Medulla oblongata (tissue), 1 donor: ENCODE measurements around the gene ENDOG.

ENCODE experiments used
- DNase-seq: peaks from one replicate; pipeline ENCODE4 v3.0.0-alpha.2; 2015; ENCODE audit errors: extremely low spot score

The ENDOG gene

DNA sequence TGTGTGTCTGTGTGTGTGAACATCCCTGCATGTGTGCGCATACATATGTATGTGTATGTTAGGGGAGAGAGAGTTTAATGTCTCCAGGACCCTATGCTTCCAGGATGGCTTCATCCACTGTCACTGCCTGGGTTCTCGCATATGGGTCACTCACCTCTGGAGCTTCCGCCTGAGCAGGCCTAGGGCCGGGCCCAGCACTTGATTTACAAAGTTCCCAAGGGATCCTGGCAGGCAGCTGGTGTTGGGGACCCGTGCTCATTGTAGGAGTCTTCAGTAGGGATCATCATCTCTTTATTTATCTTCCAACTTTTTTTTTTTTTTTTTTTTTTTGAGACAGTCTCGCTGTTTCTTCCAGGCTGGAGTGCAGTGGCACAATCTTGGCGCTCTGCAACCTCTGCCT is 18.2 kb upstream of the ENDOG start:
- no peak for DNase-seq

DNA sequence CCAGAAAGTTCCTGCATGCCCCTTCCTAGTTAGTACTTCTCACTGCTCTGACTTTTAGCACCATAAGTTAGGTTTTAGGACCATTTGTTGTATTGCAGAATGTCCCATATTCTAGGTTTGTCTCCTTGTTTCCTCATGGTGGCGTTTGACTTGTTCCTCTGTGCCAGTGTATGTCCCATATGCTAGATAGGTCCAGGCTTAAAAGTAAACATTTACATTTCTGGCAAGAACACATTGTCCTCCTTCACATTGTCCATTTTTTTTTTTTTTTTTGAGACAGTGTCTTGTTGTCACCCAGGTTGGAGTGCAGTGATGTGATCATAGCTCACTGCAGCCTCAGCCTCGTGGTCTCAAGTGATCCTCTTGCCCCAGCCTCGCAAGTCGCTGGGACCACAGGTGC is 15.8 kb upstream of the ENDOG start:
- DNase-seq = no peak

DNA sequence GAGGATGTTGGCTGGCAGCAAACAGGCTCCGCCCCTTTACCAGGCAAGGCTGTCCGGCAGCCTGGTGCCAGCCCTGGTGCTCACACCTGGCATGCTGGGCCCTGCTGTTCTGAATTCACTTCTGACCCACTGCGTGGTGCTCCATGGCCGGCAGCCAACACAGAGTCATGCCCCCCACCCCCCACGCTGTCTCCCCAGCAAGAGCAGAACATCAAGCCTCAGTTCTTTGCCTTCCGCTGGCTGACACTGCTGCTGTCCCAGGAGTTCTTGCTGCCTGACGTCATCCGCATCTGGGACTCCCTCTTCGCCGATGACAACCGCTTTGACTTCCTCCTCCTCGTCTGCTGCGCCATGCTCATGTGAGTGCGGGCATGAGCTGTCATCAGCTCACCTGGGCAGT is 12.6 kb upstream of the ENDOG start:
- DNase-seq = peak; percentile 55

DNA sequence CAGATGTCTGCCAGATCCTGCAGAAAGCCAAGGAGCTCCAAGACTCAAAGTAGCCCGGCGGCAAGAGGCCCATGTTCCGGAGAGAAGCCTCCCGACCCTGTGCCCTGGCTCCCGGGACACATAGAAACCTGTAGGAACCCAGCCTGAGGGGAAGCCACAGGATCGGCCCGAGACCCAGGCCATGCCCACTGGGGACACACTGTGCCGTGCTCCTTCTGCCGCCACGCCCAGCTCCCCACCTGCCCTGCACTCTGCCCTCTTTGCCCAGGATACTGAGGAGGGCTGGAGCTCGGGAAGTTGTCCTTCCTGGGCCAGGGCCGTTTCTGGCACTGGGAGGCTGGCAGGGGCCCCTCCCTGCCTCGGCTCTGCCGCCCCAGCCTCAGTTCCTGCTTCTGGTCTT is 10.5 kb upstream of the ENDOG start:
- DNase-seq = no peak

DNA sequence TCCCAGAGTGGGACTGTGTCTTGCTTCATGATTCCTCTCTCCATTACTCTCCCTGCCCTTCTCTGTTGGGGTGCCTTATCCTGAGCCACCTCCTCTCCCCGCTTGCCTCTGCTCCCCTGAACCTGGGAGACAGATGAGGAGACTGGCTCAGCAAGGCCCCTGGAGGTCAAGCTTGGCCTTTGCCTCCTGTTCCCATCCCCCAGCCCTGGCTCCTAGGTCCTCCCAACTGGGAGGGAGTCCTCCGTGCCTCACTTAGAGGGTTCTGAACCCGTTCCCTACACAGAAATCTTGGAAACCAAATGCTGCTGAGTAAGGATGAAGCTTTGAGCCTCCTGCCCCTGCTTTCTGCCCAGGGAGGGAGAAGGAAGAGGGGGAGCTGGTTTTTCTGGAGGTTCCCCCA is 9.8 kb upstream of the ENDOG start:
- DNase-seq = no peak

DNA sequence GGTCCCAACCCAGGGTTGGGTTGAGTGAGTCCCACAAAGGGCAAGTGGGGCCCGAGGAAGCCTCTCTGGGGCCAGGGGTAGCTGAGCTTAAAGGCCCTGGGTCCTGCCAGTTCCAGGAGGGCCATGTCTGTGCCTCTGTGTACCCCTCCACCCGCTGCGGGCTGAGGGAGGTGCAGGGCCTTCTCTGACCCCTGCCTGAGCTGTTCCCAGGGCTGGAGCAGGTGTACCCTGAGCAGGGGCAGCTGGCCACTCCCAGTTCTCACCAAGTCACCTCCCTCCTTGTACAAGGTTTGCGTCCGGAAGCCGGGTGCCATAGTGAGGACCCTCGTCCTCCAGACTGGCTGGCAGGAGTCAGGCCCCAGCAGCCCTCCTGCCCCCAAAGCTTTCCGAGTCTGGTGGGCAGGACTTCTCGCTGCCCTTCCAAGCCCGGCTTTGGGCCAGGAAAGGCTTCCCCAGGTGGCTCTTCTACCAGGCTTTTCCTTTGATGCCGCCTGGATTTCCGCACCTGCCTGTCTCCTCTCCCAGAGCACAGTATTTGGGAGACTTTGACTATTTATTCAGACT is 9.2 kb upstream of the ENDOG start:
- no peak for DNase-seq

DNA sequence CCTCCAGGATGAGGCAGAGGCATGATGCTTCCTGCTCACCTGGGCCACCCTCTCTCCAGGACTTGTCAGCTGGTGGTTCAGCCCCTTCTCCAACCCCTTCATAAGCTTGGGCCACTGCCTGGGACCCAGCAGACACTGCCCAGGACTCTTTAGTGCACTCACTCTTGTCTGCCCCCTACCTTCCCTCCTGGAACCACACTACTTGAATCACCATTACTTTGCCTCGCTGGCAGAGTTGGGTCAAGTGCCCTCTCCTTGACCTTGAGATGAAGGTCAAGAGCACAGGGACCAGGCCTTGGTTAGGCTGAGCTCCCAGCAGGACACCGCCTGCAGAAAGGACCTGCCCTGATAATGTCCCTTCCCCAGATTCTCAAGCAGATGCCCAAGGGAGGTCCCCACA is 8.5 kb upstream of the ENDOG start:
- DNase-seq = no peak

DNA sequence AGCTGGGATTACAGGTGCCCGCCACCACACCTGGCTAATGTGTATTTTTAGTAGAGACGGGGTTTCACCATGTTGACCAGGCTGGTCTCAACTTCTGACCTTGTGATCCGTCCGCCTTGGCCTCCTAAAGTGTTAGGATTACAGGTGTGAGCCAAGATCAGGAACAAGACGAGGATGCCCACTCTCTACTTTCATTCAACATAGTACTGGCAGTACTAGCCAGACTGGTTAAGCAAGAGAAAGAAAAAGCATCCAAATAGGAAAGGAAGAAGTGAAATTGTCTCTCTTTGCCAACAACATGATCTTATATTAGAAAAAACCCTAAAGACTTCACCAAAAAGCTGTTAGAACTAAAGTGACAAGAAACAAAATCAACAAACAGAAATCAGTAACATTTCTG is 7.4 kb upstream of the ENDOG start:
- no peak for DNase-seq

DNA sequence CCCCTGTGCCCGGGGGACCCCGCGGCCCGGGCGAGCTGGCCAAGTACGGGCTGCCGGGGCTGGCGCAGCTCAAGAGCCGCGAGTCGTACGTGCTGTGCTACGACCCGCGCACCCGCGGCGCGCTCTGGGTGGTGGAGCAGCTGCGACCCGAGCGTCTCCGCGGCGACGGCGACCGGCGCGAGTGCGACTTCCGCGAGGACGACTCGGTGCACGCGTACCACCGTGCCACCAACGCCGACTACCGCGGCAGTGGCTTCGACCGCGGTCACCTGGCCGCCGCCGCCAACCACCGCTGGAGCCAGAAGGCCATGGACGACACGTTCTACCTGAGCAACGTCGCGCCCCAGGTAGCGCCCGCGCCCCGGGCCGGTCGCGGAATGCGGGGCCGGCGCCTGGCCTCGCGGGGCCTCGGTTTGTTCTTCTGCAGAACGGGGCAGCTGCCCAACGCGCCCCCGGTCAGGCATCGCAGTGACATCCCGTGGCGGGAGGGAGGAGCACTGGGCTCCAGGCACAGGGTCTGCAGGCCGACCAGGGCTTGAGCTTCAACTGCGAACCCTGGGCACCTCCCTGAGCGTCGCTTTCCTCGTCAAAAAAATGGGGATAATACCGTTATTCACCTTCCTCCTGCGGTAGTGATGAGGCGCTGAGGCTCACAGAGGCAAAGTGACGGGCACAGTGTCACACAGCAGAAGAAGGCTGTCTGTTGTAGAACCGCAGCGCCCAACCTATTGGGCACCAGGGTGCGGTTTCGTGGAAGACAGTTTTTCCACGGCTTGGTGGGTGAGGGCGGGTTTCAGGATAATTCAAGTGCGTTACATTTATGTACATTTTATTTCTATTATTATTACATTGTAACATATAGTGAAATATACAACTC is 777 bp downstream of the ENDOG start:
- peak; percentile 10 for DNase-seq

DNA sequence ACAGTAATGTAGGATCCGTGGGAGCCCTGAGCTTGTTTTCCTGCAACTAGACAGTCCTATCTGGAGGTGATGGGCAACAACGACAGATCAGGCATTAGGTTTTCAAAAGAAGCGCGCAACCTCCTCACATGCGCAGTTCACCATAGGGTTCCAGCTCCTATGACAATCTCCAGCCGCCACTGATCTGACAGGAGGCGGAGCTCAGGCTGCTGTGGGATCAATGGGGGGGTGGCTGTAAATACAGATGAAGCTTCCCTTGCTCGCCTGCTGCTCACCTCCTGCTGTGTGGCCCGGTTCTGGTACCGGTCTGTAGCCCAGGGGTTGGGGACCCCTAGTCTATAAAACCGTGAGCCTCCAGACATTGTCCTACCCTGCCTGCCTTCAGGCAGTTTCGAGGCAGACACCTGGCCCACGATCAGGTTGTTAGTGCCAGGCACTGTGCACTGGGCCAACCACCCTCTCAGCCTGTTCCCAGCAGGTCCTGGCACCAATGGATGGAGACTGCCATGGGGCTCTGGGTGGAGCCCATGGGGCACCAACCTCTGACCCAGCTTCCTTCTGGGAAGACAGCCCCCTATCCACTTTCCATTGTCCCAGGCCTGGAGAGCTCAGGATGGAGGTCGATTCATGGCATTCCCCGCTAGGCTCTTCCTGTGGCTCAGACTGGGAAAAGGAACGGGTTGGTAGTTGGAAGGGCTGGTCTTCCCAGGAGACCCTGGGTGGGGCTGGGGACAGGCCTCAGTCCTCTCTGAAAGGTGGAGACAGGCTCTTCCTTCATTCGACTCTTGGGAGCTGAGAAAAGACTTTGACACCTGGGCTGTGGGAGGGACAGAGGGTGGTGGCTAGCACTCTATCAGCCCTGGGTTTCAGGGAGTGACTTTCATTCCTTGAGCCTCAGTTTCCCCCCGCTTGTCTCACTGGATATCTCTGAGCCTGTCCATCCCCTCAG is 1.7 kb downstream of the ENDOG start:
- no peak for DNase-seq

DNA sequence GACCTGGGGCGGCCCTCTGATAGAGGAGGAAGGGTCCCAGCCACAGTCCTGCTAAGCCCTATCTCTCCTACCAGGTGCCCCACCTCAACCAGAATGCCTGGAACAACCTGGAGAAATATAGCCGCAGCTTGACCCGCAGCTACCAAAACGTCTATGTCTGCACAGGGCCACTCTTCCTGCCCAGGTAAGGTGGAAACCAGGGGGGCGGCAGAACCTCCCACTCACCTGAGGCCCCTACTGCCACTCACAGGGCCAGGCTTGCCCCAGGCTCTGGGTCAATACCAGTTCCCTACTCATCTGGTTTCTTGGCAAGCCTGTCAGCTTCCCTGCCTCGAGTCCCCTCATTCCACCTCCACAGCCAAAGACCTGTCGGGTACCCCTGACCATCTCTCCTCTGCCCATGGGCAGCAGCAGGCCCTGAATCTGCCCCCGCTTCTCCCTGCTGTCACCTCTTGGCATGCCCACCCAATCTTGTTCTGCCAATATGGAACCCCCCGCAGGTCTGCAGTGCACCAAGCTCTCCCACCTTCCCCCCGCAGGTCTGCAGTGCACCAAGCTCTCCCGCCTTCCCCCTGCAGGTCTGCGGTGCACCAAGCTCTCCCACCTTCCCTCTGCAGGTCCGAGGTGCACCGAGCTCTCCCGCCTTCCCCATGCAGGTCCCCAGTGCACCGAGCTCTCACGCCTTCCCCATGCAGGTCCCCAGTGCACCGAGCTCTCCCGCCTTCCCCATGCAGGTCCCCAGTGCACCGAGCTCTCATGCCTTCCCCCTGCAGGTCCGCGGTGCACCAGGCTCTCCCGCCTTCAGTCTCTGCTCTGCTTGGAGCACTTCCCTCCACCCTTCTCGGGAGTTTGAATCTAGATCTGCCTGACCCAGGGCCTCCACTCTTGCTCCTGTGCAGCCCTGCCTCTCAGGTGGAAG is 2.6 kb downstream of the ENDOG start:
- no peak for DNase-seq

DNA sequence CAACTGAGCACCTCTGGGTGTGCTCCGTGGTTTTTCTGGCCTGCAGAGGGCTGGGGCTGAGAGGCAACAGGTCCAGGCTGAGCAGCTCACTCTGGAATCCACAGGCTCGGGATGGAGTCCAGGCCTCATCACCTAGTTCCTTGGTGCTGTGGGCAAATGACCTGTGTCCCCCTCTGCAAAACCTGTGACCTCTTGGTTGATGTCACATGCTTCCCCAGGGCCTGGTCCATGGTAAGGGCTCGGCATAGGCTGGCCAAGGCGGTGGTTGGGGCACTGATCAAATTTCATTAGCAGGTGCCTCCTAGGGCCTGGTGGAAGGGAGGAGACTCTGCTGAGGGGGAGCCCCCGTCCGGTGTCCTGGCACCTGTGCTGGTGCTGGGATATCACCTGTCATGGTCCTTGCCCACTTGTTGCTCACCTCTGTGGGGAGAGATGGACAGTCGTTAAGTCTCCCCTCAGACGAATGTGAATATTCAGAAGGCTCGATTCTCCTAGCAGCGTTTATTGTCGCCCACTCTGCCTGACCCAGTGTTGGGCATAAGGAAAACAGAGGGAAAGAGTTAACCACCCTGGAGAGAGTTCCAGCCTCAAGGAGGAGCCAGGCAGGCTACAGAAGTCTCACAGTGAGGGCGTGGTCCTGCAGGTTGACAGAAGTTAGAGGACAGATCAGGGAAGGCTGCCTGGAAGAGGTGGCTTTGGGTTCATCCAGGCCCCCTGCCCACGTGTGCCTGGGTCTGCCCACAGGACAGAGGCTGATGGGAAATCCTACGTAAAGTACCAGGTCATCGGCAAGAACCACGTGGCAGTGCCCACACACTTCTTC is 3.5 kb downstream of the ENDOG start:
- no peak for DNase-seq

DNA sequence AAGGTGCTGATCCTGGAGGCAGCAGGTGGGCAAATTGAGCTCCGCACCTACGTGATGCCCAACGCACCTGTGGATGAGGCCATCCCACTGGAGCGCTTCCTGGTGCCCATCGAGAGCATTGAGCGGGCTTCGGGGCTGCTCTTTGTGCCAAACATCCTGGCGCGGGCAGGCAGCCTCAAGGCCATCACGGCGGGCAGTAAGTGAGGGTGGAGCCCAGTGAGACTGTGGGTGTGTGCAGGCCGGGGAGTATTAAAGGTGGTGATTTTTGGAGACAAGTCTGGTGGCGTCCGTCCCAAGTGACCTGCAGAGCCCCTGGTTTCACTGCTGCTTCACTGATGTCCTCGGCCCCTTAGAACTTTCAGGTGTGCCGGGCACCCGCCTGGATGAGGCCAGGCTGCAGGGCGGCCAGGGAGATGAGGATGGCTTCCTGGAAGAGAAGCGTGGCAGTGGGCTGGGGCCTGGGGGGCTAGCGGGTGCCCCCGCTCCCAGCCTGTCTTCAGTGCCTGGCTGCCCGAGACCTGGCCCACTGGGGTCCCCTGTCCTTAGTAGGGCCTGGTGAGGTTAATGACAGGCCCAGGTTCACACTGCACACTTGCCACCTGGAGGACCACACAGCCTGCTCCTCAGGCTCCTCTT is 4.2 kb downstream of the ENDOG start:
- DNase-seq = no peak

DNA sequence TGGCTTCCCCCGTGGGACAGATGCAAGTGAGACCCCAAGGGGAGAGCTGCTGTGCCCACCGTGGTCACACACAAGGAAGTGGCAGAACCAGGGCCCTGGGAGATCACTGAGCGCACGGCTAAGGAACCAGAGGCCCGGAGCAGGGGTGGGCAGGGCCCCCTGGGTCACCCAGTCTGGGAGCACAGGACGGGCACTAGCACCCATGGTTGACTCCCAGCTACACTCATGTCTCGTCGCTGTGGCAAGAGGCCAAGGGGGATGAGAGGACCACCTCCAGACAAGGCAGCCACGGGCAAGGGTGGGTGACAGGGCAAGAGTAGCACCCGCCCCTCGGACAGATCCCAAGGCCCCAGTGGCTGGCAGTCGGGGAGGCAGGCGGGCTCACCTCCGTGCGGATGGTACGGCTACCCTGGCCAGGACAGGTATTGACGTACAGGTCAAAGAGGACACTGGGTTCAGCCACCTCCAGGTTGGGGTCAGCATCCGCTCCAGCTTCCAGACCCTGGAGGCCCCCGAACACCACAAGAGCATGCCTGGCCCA is 5.1 kb downstream of the ENDOG start:
- no peak for DNase-seq

DNA sequence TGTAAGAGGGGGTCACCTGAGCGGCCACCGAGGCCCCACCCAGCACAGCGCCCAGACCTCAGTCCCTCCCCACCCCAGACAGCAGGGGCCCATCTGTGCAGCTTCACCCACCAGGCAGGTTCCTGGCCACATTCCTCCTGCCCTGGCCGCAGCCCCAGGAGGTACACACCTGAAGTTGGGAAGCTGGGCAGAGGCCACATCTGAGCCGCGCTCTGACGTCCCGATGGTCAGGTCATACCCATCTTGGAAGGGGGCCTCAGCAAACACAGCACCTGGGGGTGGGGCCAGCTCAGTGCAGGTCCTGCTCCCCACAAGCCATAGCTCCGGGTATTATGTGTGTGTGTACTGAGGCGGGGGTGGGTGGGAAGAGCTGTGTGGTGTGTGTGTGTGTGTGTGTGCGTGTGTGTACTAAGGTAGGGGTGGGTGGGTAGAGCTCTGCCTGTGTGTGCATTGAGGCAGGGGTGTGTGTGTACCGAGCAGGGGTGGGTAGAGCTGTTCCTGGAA is 5.7 kb downstream of the ENDOG start:
- DNase-seq = no peak

DNA sequence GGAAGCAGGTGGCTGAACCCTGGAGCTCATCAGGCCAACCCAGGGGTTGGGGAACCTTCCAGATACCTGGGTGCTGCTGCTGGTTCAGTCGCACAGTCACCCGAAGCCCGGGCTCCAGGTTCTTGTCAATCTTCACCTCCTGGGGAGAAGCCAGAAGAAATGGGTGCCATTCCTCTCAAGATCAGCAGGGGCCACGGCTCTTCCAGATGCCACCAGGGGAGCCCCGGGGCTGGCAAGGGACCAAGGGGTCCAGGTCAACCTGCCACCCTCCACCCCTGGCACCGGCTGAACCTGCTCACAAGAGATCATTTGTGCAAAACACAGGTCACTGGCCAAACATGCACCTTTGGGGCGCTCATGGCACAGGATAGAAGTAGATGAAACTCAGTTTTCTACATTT is 6.6 kb downstream of the ENDOG start:
- DNase-seq = no peak

DNA sequence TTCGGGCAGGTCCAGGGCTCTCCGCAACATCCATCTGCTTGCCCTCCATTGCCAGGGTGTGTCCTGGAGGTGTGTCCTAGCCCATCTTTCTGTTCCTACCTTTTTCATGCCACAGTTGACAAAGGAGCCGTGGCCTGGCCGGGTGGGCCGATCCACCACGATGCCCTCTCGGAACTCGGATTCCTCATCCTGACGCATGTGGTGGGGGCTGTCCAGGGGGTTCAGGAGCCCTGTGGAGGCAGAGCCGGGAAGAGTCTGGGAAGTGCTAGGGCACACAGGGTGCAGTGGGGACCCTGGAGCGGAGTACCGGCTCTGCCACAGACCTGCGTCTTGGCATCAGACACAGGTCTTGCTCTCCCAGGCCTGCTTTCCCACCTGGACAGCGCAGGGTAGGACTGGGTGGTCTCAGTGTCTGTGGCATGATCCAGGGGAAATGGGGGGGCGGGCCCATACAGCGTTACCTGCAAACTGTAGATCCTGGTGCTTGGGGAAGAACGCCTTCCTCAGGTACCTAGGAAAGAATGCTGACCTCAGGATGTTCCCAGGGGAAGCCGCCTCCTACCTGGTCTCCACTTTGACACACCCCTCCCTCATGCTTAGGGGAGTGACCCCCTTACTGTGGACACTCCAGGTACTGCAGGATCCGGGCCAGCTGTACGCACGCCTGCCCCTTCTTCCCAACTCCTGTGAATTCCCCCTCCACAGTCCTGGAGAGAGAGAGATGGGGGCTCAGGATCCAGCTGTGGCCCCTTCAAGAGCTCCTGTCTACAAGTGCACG is 7.8 kb downstream of the ENDOG start:
- DNase-seq = no peak

DNA sequence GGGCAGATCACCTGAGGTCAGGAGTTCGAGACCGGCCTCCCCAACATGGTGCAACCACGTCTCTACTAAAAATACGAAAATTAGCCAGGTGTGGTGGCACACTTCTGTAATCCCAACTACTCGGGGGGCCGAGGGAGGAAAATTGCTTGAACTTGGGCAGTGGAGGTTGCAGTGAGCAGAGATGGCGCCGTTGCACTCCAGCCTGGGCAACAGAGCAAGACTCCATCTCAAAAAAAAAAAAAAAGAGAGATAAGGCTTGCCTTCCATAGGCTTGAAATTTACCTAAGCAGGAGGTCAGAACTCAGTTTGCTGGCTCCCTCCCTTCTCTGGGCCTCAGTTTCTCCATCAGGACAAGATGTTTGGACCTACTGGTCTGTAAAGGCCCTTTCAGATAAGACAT is 10.0 kb downstream of the ENDOG start:
- DNase-seq = no peak
